Sigmoid colon (tissue), 7 donors: ENCODE results near the gene AGR2. TPM values are rescaled to one million over a fixed set of nuclear protein-coding genes. Genes with fewer than 3 reads are reported as not detected.

Experiments
- DNase-seq: peaks from one replicate; pipeline ENCODE4 v3.0.0-alpha.2; 2019
- H3K27ac ChIP-seq, 4 donors: fragments of 200-600 bp; sonication (generic); one replicate each; pipeline ENCODE4 v1.5.1; 2016 to 2019; ENCODE audit warnings: mild to moderate bottlenecking in 1 of 4
- H3K27me3 ChIP-seq, 3 donors: fragments of 200-600 bp; sonication (generic); one replicate each; pipeline ENCODE4 v1.5.1; 2019; ENCODE audit warnings: mild to moderate bottlenecking in 1 of 3
- H3K36me3 ChIP-seq, 4 donors: fragments of 200-600 bp; sonication (generic); one replicate each; pipeline ENCODE4 v1.5.1; 2016 to 2019
- H3K4me1 ChIP-seq, 4 donors: fragments of 200-600 bp; sonication (generic); one replicate each; pipeline ENCODE4 v1.5.1; 2017 to 2019
- H3K4me3 ChIP-seq, 4 donors: fragments of 200-600 bp; sonication (generic); one replicate each; pipeline ENCODE4 v1.5.1; 2017 to 2019; ENCODE audit warnings: mild to moderate bottlenecking in 2 of 4, moderate library complexity in 1 of 4
- H3K9me3 ChIP-seq, 4 donors: fragments of 200-600 bp in 3 of 4; sonication (generic) in 3 of 4; one replicate each; pipeline versions ENCODE4 v1.5.1 to v1.6.1; 2013 to 2019
- EP300 ChIP-seq, 4 donors: sonication (generic); formaldehyde crosslinking; IDR thresholded peaks; one replicate each; pipeline ENCODE4 v1.6.1; 2017; ENCODE audit warnings: antibody characterized with exemption in 4 of 4
- POLR2A ChIP-seq, 2 donors: fragments of 450-650 bp; IDR thresholded peaks; one replicate each; pipeline ENCODE4 v1.6.1; 2016; ENCODE audit warnings: antibody characterized with exemption in 2 of 2, mild to moderate bottlenecking in 2 of 2, moderate library complexity in 2 of 2
- POLR2AphosphoS5 ChIP-seq, 4 donors: sonication (generic); formaldehyde crosslinking; IDR thresholded peaks; one replicate each; pipeline ENCODE4 v1.6.1; 2017; ENCODE audit warnings: antibody characterized with exemption in 4 of 4
- WGBS, 2 donors: extraction: QIAGEN DNeasy Blood & Tissue Kit; methylation state at CpG; one replicate each; pipeline ENCODE4 v1.1.7; 2013; 5-methylcytosine and 5-hydroxymethylcytosine counted together
- intact Hi-C: fragments of 100-400 bp; cut with DNase I; formaldehyde crosslinking; loops from one replicate; pipeline ENCODE4 v1.15.1; 2023
- polyA plus RNA-seq, 3 donors: library from polyadenylated mRNA; stranded (reverse); fragments of 200-250 nt; gene quantifications; one replicate each; pipeline ENCODE4 v1.2.3, GENCODE V29; 2013
- total RNA-seq, 4 donors: library from RNA; depleted of rRNA; stranded (reverse); fragments of >200 nt; gene quantifications; one replicate each; pipeline ENCODE4 v1.1.0, GENCODE V29; 2016
- TF ChIP-seq, protein P1 (sequence below), 4 experiments: fragments of 450-650 bp in 3 of 4; fragments of 200-600 bp in 1 of 4; IDR thresholded peaks; one replicate each; pipeline ENCODE4 v1.5.1; 2016 to 2019; ENCODE audit warnings: antibody characterized with exemption in 4 of 4, mild to moderate bottlenecking in 3 of 4, moderate library complexity in 2 of 4
- donor health status: healthy with polysubstance abuse.
- donor health status: Bipolar disorder and iron deficiency.
- donor health status: healthy.

AGR2 gene
- total and polyA plus RNA-seq, 7 donors, result 345 to 1,393 (median 370) TPM; not detected in 4

DNA sequence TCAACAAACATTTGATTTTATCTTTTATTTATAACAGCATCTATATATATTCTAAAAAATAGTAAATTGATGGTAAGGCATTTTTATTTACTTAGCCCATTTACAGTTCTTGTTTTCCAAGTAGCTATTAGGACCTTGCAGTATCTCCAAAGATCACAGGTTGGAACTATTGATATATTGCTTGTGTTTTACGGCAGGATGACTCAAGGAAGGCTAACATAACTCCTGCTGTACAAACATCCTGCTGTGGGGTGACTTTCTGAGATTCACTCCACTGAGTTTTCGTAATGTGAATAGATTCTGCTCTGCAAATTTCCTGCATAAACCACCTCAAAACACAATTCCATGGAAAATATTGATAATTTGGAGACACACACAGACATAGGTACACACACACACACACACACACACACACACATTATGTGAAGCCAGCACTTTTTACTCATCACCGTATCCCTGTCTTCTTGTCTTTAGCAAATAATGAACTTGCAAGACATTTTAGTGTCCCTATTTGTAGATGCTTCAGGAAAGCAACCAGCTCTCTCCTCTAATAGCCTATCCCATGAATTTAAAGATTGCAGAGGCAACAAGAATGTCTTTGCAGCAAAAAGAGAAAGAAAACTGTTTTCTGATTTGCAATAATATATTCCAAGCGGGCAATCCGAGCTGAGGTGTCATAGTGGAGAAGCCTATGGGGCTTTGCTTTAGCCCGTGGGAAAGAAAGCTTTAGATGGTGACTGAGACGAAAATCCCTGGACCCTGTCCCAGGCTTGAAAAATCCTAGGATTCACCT lies 722 bp downstream of the AGR2 start:
- intact Hi-C loops, result loop anchor here (10.0 kb wide), 1 partner anchor 111 kb away; no protein-coding TSS in a partner anchor
- H3K27ac ChIP-seq, result no peak overlapping the region
- H3K4me1 ChIP-seq, result no peaks in the 10 kb centered on the region
- H3K9me3 ChIP-seq, result no peaks in the 10 kb centered on the region
- DNase-seq, result no peak
- no peak overlapping the region for H3K4me3 ChIP-seq
- no peaks in the 10 kb centered on the region for H3K36me3 ChIP-seq
- TF ChIP-seq POLR2A (IDR thresholded peaks at IDR 0.05) (no peak), EP300 (IDR thresholded peaks at IDR 0.05) (no peak), POLR2AphosphoS5 (IDR thresholded peaks at IDR 0.05) (no peak)
- TF ChIP-seq, protein P1, sequence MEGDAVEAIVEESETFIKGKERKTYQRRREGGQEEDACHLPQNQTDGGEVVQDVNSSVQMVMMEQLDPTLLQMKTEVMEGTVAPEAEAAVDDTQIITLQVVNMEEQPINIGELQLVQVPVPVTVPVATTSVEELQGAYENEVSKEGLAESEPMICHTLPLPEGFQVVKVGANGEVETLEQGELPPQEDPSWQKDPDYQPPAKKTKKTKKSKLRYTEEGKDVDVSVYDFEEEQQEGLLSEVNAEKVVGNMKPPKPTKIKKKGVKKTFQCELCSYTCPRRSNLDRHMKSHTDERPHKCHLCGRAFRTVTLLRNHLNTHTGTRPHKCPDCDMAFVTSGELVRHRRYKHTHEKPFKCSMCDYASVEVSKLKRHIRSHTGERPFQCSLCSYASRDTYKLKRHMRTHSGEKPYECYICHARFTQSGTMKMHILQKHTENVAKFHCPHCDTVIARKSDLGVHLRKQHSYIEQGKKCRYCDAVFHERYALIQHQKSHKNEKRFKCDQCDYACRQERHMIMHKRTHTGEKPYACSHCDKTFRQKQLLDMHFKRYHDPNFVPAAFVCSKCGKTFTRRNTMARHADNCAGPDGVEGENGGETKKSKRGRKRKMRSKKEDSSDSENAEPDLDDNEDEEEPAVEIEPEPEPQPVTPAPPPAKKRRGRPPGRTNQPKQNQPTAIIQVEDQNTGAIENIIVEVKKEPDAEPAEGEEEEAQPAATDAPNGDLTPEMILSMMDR (IDR thresholded peaks at IDR 0.05), result no peak
- WGBS, 2 donors, result 19 to 69% methylated on average over 7 of the region's 7 CpGs
- H3K27me3 ChIP-seq, result no peaks in the 10 kb centered on the region

DNA sequence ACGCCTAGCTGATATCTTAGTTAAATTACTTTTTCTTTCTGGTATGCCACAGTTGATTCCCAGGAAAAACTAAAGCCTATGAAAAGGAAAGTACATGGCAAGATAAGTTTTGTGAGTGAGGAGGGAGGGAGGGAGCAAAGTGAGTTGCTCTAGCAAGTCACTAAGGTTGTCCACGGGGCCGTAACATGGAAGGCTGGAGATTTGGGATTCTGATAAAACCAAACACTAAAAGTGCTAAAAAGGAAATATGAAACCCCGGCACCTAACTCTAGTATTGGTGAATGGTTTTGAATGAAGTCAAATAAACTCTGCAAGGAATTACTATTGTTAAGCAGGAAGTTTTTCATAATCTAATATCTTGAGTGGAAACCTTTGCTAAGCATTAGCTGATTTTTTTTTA lies 1.7 kb downstream of the AGR2 start:
- 23 to 68% methylated on average over 4 of the region's 4 CpGs for WGBS, 2 donors
- H3K4me3 ChIP-seq, result peak overlapping the region in 1 of 4 donors; percentile 5
- intact Hi-C loops, result loop anchor here (10.0 kb wide), 1 partner anchor 112 kb away; no protein-coding TSS in a partner anchor

DNA sequence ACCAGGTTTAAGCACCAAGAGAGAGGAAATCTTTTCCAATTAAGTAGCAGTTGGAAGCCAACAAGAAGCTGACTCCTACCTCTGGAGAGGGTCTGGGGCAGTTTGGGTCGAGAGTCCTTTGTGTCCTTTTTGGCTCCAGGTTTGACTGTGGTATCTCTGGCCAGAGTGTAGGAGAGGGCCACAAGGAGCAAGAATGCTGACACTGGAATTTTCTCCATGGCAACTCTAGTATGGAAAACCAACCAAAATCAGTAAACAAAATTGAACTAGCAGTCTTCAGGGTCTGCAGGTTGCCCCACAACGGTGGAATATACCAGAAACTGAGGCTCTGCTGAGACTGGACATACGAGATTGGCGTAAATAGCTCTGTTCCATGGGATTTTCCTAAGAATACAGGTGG lies 3.2 kb downstream of the AGR2 start:
- WGBS, 2 donors, result 55 to 82% methylated on average over 4 of the region's 4 CpGs
- no peak overlapping the region for H3K27ac ChIP-seq
- intact Hi-C loops, result loop anchor here (10.0 kb wide), 1 partner anchor 113 kb away; no protein-coding TSS in a partner anchor
- no peaks in the 10 kb centered on the region for H3K4me1 ChIP-seq
- no peaks in the 10 kb centered on the region for H3K27me3 ChIP-seq
- H3K4me3 ChIP-seq, result no peak overlapping the region
- DNase-seq, result no peak
- H3K36me3 ChIP-seq, result no peaks in the 10 kb centered on the region
- TF ChIP-seq POLR2A (IDR thresholded peaks at IDR 0.05) (no peak), EP300 (IDR thresholded peaks at IDR 0.05) (no peak), POLR2AphosphoS5 (IDR thresholded peaks at IDR 0.05) (no peak)
- TF ChIP-seq, protein P1 (IDR thresholded peaks at IDR 0.05), result no peak
- no peaks in the 10 kb centered on the region for H3K9me3 ChIP-seq

More for the DNA sequence above, 1.7 kb downstream of the AGR2 start:
- H3K9me3 ChIP-seq, result no peaks in the 10 kb centered on the region
- TF ChIP-seq POLR2A (IDR thresholded peaks at IDR 0.05), result no peak
- TF ChIP-seq POLR2AphosphoS5 (IDR thresholded peaks at IDR 0.05), result no peak
- no peak for TF ChIP-seq EP300 (IDR thresholded peaks at IDR 0.05)
- TF ChIP-seq, protein P1 (IDR thresholded peaks at IDR 0.05), result no peak
- no peak overlapping the region for H3K27ac ChIP-seq
- H3K27me3 ChIP-seq, result no peaks in the 10 kb centered on the region
- H3K4me1 ChIP-seq, result no peaks in the 10 kb centered on the region
- no peaks in the 10 kb centered on the region for H3K36me3 ChIP-seq
- DNase-seq, result no peak

DNA sequence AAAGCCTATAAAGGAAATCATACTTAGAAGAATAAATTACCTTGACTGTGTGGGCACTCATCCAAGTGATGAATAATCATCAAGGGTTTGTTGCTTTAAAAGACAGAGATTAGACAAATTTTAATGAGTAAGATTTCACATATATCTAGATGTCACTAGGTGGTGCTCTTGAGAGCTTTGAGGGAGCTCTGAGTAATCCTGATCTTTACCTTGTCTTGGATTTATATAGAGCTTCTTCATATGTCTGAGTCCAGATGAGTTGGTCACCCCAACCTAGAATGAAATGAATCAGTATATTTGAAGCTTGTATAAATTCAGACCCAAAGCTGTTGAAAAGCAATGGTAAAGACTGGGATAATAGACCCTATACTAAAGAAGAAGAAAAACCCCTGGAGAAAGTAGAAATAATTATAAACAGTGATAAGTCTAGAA lies 3.7 kb downstream of the AGR2 start:
- TF ChIP-seq, protein P1 (IDR thresholded peaks at IDR 0.05), result peak in 1 of 4 experiments; percentile 38
- TF ChIP-seq POLR2AphosphoS5 (IDR thresholded peaks at IDR 0.05), result no peak
- DNase-seq, result no peak
- intact Hi-C loops, result loop anchor here (10.0 kb wide), 1 partner anchor 114 kb away; no protein-coding TSS in a partner anchor
- H3K4me3 ChIP-seq, result no peak overlapping the region
- H3K36me3 ChIP-seq, result no peaks in the 10 kb centered on the region
- no peaks in the 10 kb centered on the region for H3K9me3 ChIP-seq
- no peaks in the 10 kb centered on the region for H3K27me3 ChIP-seq
- H3K27ac ChIP-seq, result no peak overlapping the region
- no peaks in the 10 kb centered on the region for H3K4me1 ChIP-seq
